Measurements from ENCODE around the gene AP1S3. TPM values are rescaled to one million over a fixed set of nuclear protein-coding genes. Genes with fewer than 3 reads are reported as not detected.

Gene AP1S3
- total and polyA plus RNA-seq, 4 donors, result 4.6 to 14.2 (median 6.5) TPM

- DNase-seq, result peak; percentile 54 to 70 (median 58)
- Histone ChIP-seq H3K27me3 (ENCODE audit: control insufficient read depth in 3 of 3, insufficient read depth in 3 of 3, low read length in 2 of 3) (no peaks in the 10 kb centered on the region), H3K36me3 (ENCODE audit: control insufficient read depth in 4 of 4, insufficient read depth in 4 of 4, low read length in 4 of 4) (no peaks in the 10 kb centered on the region), H3K27ac (ENCODE audit: low read depth in 1 of 2, low read length in 1 of 2) (no peak overlapping the region), H3K4me3 (no peak overlapping the region), H3K4me1 (ENCODE audit: control insufficient read depth in 5 of 5, insufficient read depth in 5 of 5, low read length in 5 of 5) (peaks cover 0 to 7% (median 1%) of the 10 kb centered on the region in 5 donors), H3K9ac (ENCODE audit: insufficient read depth in 1 of 2, low read length in 2 of 2) (no peak overlapping the region), H3K9me3 (ENCODE audit: control insufficient read depth in 4 of 4, insufficient read depth in 3 of 4, low read length in 3 of 4) (no peaks in the 10 kb centered on the region)
- peak; percentile 82 for ATAC-seq (ENCODE audit: insufficient read depth, low FRiP score)
- WGBS, 2 donors, result 49 to 52% methylated on average over 5 of the region's 5 CpGs
- TF ChIP-seq CTCF (IDR thresholded peaks at IDR 0.05; ENCODE audit: control extremely low read depth, extremely low read depth), result no peak
These were observed 111.9 kb downstream of the AP1S3 start for GRCh38 chr2:223725494-223725893.

GRCh38 chr2:223724861-223725260, 112.5 kb downstream of the AP1S3 start:
- Histone ChIP-seq H3K27ac (ENCODE audit: low read depth in 1 of 2, low read length in 1 of 2) (no peak overlapping the region), H3K27me3 (ENCODE audit: control insufficient read depth in 3 of 3, insufficient read depth in 3 of 3, low read length in 2 of 3) (no peaks in the 10 kb centered on the region), H3K4me1 (ENCODE audit: control insufficient read depth in 5 of 5, insufficient read depth in 5 of 5, low read length in 5 of 5) (peaks cover 0 to 7% (median 1%) of the 10 kb centered on the region in 5 donors), H3K9me3 (ENCODE audit: control insufficient read depth in 4 of 4, insufficient read depth in 3 of 4, low read length in 3 of 4) (no peaks in the 10 kb centered on the region), H3K4me3 (no peak overlapping the region), H3K36me3 (ENCODE audit: control insufficient read depth in 4 of 4, insufficient read depth in 4 of 4, low read length in 4 of 4) (no peaks in the 10 kb centered on the region), H3K9ac (ENCODE audit: insufficient read depth in 1 of 2, low read length in 2 of 2) (no peak overlapping the region)
- no peak for ATAC-seq (ENCODE audit: insufficient read depth, low FRiP score)
- no peak for DNase-seq
- no peak for TF ChIP-seq CTCF (IDR thresholded peaks at IDR 0.05; ENCODE audit: control extremely low read depth, extremely low read depth)
- WGBS, 2 donors, result 80 to 82% methylated on average over 4 of the region's 4 CpGs

- Histone ChIP-seq H3K9ac (ENCODE audit: insufficient read depth in 1 of 2, low read length in 2 of 2) (no peak overlapping the region), H3K4me3 (no peak overlapping the region), H3K9me3 (ENCODE audit: control insufficient read depth in 4 of 4, insufficient read depth in 3 of 4, low read length in 3 of 4) (no peaks in the 10 kb centered on the region), H3K27me3 (ENCODE audit: control insufficient read depth in 3 of 3, insufficient read depth in 3 of 3, low read length in 2 of 3) (no peaks in the 10 kb centered on the region), H3K27ac (ENCODE audit: low read depth in 1 of 2, low read length in 1 of 2) (no peak overlapping the region), H3K4me1 (ENCODE audit: control insufficient read depth in 5 of 5, insufficient read depth in 5 of 5, low read length in 5 of 5) (peaks cover 0 to 7% (median 1%) of the 10 kb centered on the region in 5 donors), H3K36me3 (ENCODE audit: control insufficient read depth in 4 of 4, insufficient read depth in 4 of 4, low read length in 4 of 4) (no peaks in the 10 kb centered on the region)
- no peak for TF ChIP-seq CTCF (IDR thresholded peaks at IDR 0.05; ENCODE audit: control extremely low read depth, extremely low read depth)
- 82 to 85% methylated on average over 5 of the region's 5 CpGs for whole genome bisulfite sequencing, 2 donors
- ATAC-seq (ENCODE audit: insufficient read depth, low FRiP score), result no peak
- no peak for DNase-seq
These were observed 113.4 kb downstream of the AP1S3 start for GRCh38 chr2:223723954-223724411.

GRCh38 chr2:223722226-223722625, 115.2 kb downstream of the AP1S3 start:
- no peaks in the 10 kb centered on the region for H3K9me3 ChIP-seq (ENCODE audit: control insufficient read depth in 4 of 4, insufficient read depth in 3 of 4, low read length in 3 of 4)
- no peaks in the 10 kb centered on the region for H3K27me3 ChIP-seq (ENCODE audit: control insufficient read depth in 3 of 3, insufficient read depth in 3 of 3, low read length in 2 of 3)
- H3K4me1 ChIP-seq (ENCODE audit: control insufficient read depth in 5 of 5, insufficient read depth in 5 of 5, low read length in 5 of 5), result peaks cover 0 to 7% (median 1%) of the 10 kb centered on the region in 5 donors
- no peak overlapping the region for H3K9ac ChIP-seq (ENCODE audit: insufficient read depth in 1 of 2, low read length in 2 of 2)
- WGBS, 2 donors, result 82 to 96% methylated on average over 9 of the region's 9 CpGs
- no peaks in the 10 kb centered on the region for H3K36me3 ChIP-seq (ENCODE audit: control insufficient read depth in 4 of 4, insufficient read depth in 4 of 4, low read length in 4 of 4)
- no peak for TF ChIP-seq CTCF (IDR thresholded peaks at IDR 0.05; ENCODE audit: control extremely low read depth, extremely low read depth)
- ATAC-seq (ENCODE audit: insufficient read depth, low FRiP score) (no peak), DNase-seq (no peak)
- H3K4me3 ChIP-seq, result no peak overlapping the region
- H3K27ac ChIP-seq (ENCODE audit: low read depth in 1 of 2, low read length in 1 of 2), result no peak overlapping the region

Measured in lung (tissue), 12 donors.